ENCODE data around the gene MAGEF1.

The MAGEF1 gene

GRCh38 chr3:184734903-184735701, 23.2 kb upstream of the MAGEF1 start:
- ATAC-seq: no peak
- TF ChIP-seq ZNF70 (CRISPR knock-in tag; IDR thresholded peaks at IDR 0.05): no peak
- no peak for TF ChIP-seq ZNF8 (CRISPR knock-in tag; IDR thresholded peaks at IDR 0.05)
- TF ChIP-seq PPARA (CRISPR knock-in tag; IDR thresholded peaks at IDR 0.05; ENCODE audit: borderline replicate concordance): no peak
- TF ChIP-seq CSDC2 (CRISPR knock-in tag; IDR thresholded peaks at IDR 0.05): no peak
- TF ChIP-seq POU6F1 (CRISPR knock-in tag; IDR thresholded peaks at IDR 0.05; ENCODE audit: borderline replicate concordance, low read depth): no peak
- no peak for TF ChIP-seq CSRNP3 (CRISPR knock-in tag; IDR thresholded peaks at IDR 0.05)
- TF ChIP-seq SNAI2 (CRISPR knock-in tag; IDR thresholded peaks at IDR 0.05): no peak
- TF ChIP-seq TSHZ2 (CRISPR knock-in tag; IDR thresholded peaks at IDR 0.05): no peak
- no peak for TF ChIP-seq ZFP3 (CRISPR knock-in tag; IDR thresholded peaks at IDR 0.05)
- no peak for TF ChIP-seq PATZ1 (CRISPR knock-in tag; IDR thresholded peaks at IDR 0.05; ENCODE audit: borderline replicate concordance)
- no peak for TF ChIP-seq RARB (CRISPR knock-in tag; IDR thresholded peaks at IDR 0.05)
- no peak for TF ChIP-seq BACH2 (CRISPR knock-in tag; IDR thresholded peaks at IDR 0.05; ENCODE audit: borderline replicate concordance)
- TF ChIP-seq TCF4 (CRISPR knock-in tag; IDR thresholded peaks at IDR 0.05; ENCODE audit: borderline replicate concordance): no peak
- no peak for TF ChIP-seq ZFP30 (CRISPR knock-in tag; IDR thresholded peaks at IDR 0.05)
- TF ChIP-seq CREB5 (CRISPR knock-in tag; IDR thresholded peaks at IDR 0.05; ENCODE audit: low read depth): no peak
- no peak for TF ChIP-seq GLIS3 (CRISPR knock-in tag; IDR thresholded peaks at IDR 0.05)
- TF ChIP-seq TOX (CRISPR knock-in tag; IDR thresholded peaks at IDR 0.05; ENCODE audit: borderline replicate concordance): no peak
- no peak for TF ChIP-seq OSR1 (CRISPR knock-in tag; IDR thresholded peaks at IDR 0.05)
- no peak for TF ChIP-seq ISL1 (CRISPR knock-in tag; IDR thresholded peaks at IDR 0.05)
- TF ChIP-seq ZNF565 (CRISPR knock-in tag; conservative IDR thresholded peaks at IDR 0.05; ENCODE audit: low read depth): no peak

GRCh38 chr3:184733971-184734608, 22.2 kb upstream of the MAGEF1 start:
- TF ChIP-seq RARB (CRISPR knock-in tag; IDR thresholded peaks at IDR 0.05) (no peak), TOX (CRISPR knock-in tag; IDR thresholded peaks at IDR 0.05; ENCODE audit: borderline replicate concordance) (no peak), PPARA (CRISPR knock-in tag; IDR thresholded peaks at IDR 0.05; ENCODE audit: borderline replicate concordance) (no peak), POU6F1 (CRISPR knock-in tag; IDR thresholded peaks at IDR 0.05; ENCODE audit: borderline replicate concordance, low read depth) (no peak), BACH2 (CRISPR knock-in tag; IDR thresholded peaks at IDR 0.05; ENCODE audit: borderline replicate concordance) (no peak), ZFP3 (CRISPR knock-in tag; IDR thresholded peaks at IDR 0.05) (no peak), CSDC2 (CRISPR knock-in tag; IDR thresholded peaks at IDR 0.05) (no peak), ZC3H10 (CRISPR knock-in tag; IDR thresholded peaks at IDR 0.05) (no peak), ARNTL (CRISPR knock-in tag; IDR thresholded peaks at IDR 0.05; ENCODE audit: borderline replicate concordance, low read depth) (no peak), ZNF8 (CRISPR knock-in tag; IDR thresholded peaks at IDR 0.05) (no peak), TCF4 (CRISPR knock-in tag; IDR thresholded peaks at IDR 0.05; ENCODE audit: borderline replicate concordance) (no peak), ZNF70 (CRISPR knock-in tag; IDR thresholded peaks at IDR 0.05) (no peak), ZFP30 (CRISPR knock-in tag; IDR thresholded peaks at IDR 0.05) (no peak), ISL1 (CRISPR knock-in tag; IDR thresholded peaks at IDR 0.05) (no peak), TSHZ2 (CRISPR knock-in tag; IDR thresholded peaks at IDR 0.05) (no peak)
- no peak for ATAC-seq
